ENCODE results near the gene ACTRT3. TPM values are rescaled to one million over a fixed set of nuclear protein-coding genes. Genes with fewer than 3 reads are reported as not detected.

Gene ACTRT3
- polyA plus RNA-seq, 10 donors: 1.9 to 4.0 (median 3.2) TPM

Other genes starting within 250 kb of the ACTRT3 start
- gene MECOM, start 105.8 kb downstream of the ACTRT3 start, polyA plus RNA-seq (ENCODE audit: insufficient read length in 10 of 10): 10 to 100 TPM; 10.4 to 18.2 (median 13.5) TPM
- under 1 TPM in 4 of 10 donors, not detected in 6; 0.46 to 0.66 (median 0.51) TPM for gene TERC, start 4.5 kb downstream of the ACTRT3 start, polyA plus RNA-seq (ENCODE audit: insufficient read length in 10 of 10)
- gene MYNN, start 3.8 kb upstream of the ACTRT3 start, polyA plus RNA-seq (ENCODE audit: insufficient read length in 10 of 10): 10 to 100 TPM; 18.3 to 24.8 (median 21.8) TPM
- gene LRRIQ4, start 43.3 kb upstream of the ACTRT3 start, polyA plus RNA-seq (ENCODE audit: insufficient read length in 10 of 10): under 1 TPM in 4 of 10 donors, not detected in 6; 0.08 to 0.26 (median 0.13) TPM
- 10 to 100 TPM in 1 of 10 donors, 1 to 10 TPM in 9; 3.2 to 10.6 (median 4.3) TPM for gene LRRC34, start 43.3 kb upstream of the ACTRT3 start, polyA plus RNA-seq (ENCODE audit: insufficient read length in 10 of 10)
- not detected for gene LRRC31, start 100.4 kb upstream of the ACTRT3 start, polyA plus RNA-seq (ENCODE audit: insufficient read length in 10 of 10)
- gene SAMD7, start 142.0 kb upstream of the ACTRT3 start, polyA plus RNA-seq (ENCODE audit: insufficient read length in 10 of 10): not detected
- 10 to 100 TPM; 76.8 to 91.9 (median 81.3) TPM for gene SEC62, start 197.2 kb upstream of the ACTRT3 start, polyA plus RNA-seq (ENCODE audit: insufficient read length in 10 of 10)